PC-3 (cell line): ENCODE results near the gene LGALS3BP. TPM values are rescaled to one million over a fixed set of nuclear protein-coding genes. Genes with fewer than 3 reads are reported as not detected.

ENCODE experiments used
- ATAC-seq: fragments of 200-7000 bp; cut with Tn5 transposase; 2 replicates; pipeline ENCODE4 v1.9.1; 2020; ENCODE audit warnings: mild to moderate bottlenecking, moderate library complexity
- BruUV-seq: library from RNA; stranded (reverse); fragments of 400-500 nt; replicated peaks from 2 replicates; lab custom pipeline; 2021; lab: Mats Ljungman, UMichigan
- CTCF ChIA-PET: fragments of 300-600 bp; sonication (Branson Sonifier 250); formaldehyde crosslinking; loops from one replicate; lab custom pipeline; 2022; ENCODE audit warnings: antibody characterized with exemption; lab: Charles Lee
- POLR2A ChIA-PET: fragments of 300-600 bp; sonication (Branson Sonifier 250); formaldehyde crosslinking; loops from one replicate; lab custom pipeline; 2022; ENCODE audit warnings: antibody characterized with exemption; ENCODE audit not compliant: unreplicated experiment; lab: Charles Lee
- DNase-seq: peaks from one replicate; pipeline ENCODE4 v3.0.0-alpha.2; 2015
- H2AFZ ChIP-seq: fragments of 300-600 bp; sonication (generic); 2 replicates; pipeline ENCODE4 v1.6.0; 2016; ENCODE audit warnings: antibody characterized with exemption, low read length
- H3F3A ChIP-seq: fragments of 300-600 bp; sonication (generic); one replicate; pipeline ENCODE4 v1.6.0; 2017; ENCODE audit warnings: antibody characterized with exemption, low read length, control low read depth, mild to moderate bottlenecking; ENCODE audit not compliant: unreplicated experiment
- H3K27ac ChIP-seq: fragments of 300-600 bp; sonication (generic); 2 replicates; pipeline ENCODE4 v1.5.1; 2016; ENCODE audit warnings: mild to moderate bottlenecking, low read length
- H3K27me3 ChIP-seq: fragments of 300-600 bp; sonication (generic); 2 replicates; pipeline ENCODE4 v1.6.1; 2016; ENCODE audit warnings: low read length, mixed read lengths
- H3K36me3 ChIP-seq: fragments of 300-600 bp; sonication (generic); 2 replicates; pipeline ENCODE4 v1.6.1; 2016; ENCODE audit warnings: low read depth, mixed run types, low read length, mixed read lengths
- H3K4me1 ChIP-seq: fragments of 300-600 bp; sonication (generic); 2 replicates; pipeline ENCODE4 v1.5.1; 2016; ENCODE audit warnings: low read length; ENCODE audit not compliant: insufficient read depth
- H3K4me2 ChIP-seq: fragments of 300-600 bp; sonication (generic); 2 replicates; pipeline ENCODE4 v1.6.0; 2016; ENCODE audit warnings: low read length
- H3K4me3 ChIP-seq: fragments of 300-600 bp; sonication (generic); 2 replicates; pipeline ENCODE4 v1.5.1; 2016; ENCODE audit warnings: mild to moderate bottlenecking, low read length, mixed read lengths
- H3K79me2 ChIP-seq: fragments of 300-600 bp; sonication (generic); 2 replicates; pipeline ENCODE4 v1.6.1; 2017; ENCODE audit warnings: low read length, mixed read lengths
- H3K9ac ChIP-seq: fragments of 300-600 bp; sonication (generic); 2 replicates; pipeline ENCODE4 v1.6.0; 2016; ENCODE audit warnings: mild to moderate bottlenecking, low read length
- H3K9me2 ChIP-seq: fragments of 300-600 bp; sonication (generic); replicated peaks from 2 replicates; pipeline ENCODE4 v1.6.1; 2016; ENCODE audit warnings: mixed run types, low read length, mixed read lengths
- H3K9me3 ChIP-seq: fragments of 300-600 bp; sonication (generic); 2 replicates; pipeline ENCODE4 v1.6.1; 2016; ENCODE audit warnings: low read length, mixed read lengths
- H4K20me1 ChIP-seq: fragments of 300-600 bp; sonication (generic); 2 replicates; pipeline ENCODE4 v1.6.1; 2016; ENCODE audit warnings: low read length, mixed read lengths
- EZH2 ChIP-seq: fragments of 300-600 bp; sonication (generic); IDR thresholded peaks from one replicate; pipeline ENCODE4 v1.6.1; 2017; ENCODE audit warnings: antibody characterized with exemption, mild to moderate bottlenecking, low read length; ENCODE audit not compliant: unreplicated experiment
- EZH2phosphoT487 ChIP-seq: fragments of 300-600 bp; sonication (generic); IDR thresholded peaks from 2 replicates; pipeline ENCODE4 v1.6.1; 2018; ENCODE audit warnings: mild to moderate bottlenecking, antibody characterized with exemption, low read length, borderline replicate concordance
- intact Hi-C: fragments of 100-400 bp; cut with micrococcal nuclease; formaldehyde crosslinking; loops from 2 replicates; pipeline ENCODE4 v1.9.0; 2023
- total RNA-seq: library from RNA; depleted of rRNA; stranded (reverse); fragments of >200 nt; gene quantifications from 2 replicates; pipeline ENCODE4 v1.2.3, GENCODE V29; 2014
- TF ChIP-seq, protein P1 (sequence below): fragments of 300-600 bp; sonication (generic); conservative IDR thresholded peaks from 2 replicates; pipeline ENCODE4 v1.5.1; 2017; ENCODE audit warnings: antibody characterized with exemption, low read depth, mild to moderate bottlenecking, low read length

Gene LGALS3BP
- total RNA-seq, 1 experiment from 2014 or later, result 72.4 TPM

DNA sequence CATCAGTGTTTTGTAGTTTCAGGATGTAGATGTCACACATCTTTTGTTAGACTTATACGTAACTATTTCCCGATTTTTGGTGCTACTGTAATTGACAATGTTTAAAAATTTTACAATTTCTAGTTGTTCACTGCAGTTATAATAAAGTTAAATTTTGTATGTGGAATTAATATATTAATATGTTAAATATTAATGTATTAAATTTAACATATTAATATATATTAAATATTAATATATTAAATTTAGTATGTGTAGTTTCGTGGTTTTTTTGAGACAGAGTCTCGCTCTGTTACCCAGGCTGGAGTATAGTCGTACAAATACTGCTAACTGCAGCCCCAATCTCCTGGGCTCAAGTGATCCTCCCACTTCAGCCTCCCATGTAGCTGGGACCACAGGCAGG is 5.7 kb upstream of the LGALS3BP start:
- H3K4me2 ChIP-seq, result no peak overlapping the region
- no peak overlapping the region for H3K27ac ChIP-seq
- no peaks in the 10 kb centered on the region for H3K9me3 ChIP-seq
- no peak overlapping the region for H2AFZ ChIP-seq
- ATAC-seq, result no peak
- intact Hi-C loops, result no loop called here
- ChIA-PET CTCF (interaction anchor here (0.7 kb wide), 1 partner anchor 123 kb away, joined by 5 read pairs; no protein-coding TSS in a partner anchor), POLR2A (no interaction called here)
- H3K27me3 ChIP-seq, result no peaks in the 10 kb centered on the region
- H3K9ac ChIP-seq, result no peak overlapping the region
- no peak overlapping the region for H3K4me3 ChIP-seq
- BruUV-seq, result no TSS peak
- DNase-seq, result no peak
- peaks cover 31% of the 10 kb centered on the region for H3K4me1 ChIP-seq
- H3K79me2 ChIP-seq, result no peaks in the 10 kb centered on the region
- peaks cover 3% of the 10 kb centered on the region for H3K36me3 ChIP-seq
- TF ChIP-seq EZH2 (no peak), EZH2phosphoT487 (no peak)
- TF ChIP-seq, protein P1, sequence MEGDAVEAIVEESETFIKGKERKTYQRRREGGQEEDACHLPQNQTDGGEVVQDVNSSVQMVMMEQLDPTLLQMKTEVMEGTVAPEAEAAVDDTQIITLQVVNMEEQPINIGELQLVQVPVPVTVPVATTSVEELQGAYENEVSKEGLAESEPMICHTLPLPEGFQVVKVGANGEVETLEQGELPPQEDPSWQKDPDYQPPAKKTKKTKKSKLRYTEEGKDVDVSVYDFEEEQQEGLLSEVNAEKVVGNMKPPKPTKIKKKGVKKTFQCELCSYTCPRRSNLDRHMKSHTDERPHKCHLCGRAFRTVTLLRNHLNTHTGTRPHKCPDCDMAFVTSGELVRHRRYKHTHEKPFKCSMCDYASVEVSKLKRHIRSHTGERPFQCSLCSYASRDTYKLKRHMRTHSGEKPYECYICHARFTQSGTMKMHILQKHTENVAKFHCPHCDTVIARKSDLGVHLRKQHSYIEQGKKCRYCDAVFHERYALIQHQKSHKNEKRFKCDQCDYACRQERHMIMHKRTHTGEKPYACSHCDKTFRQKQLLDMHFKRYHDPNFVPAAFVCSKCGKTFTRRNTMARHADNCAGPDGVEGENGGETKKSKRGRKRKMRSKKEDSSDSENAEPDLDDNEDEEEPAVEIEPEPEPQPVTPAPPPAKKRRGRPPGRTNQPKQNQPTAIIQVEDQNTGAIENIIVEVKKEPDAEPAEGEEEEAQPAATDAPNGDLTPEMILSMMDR, result no peak
- no peaks in the 10 kb centered on the region for H4K20me1 ChIP-seq
- peaks cover 7% of the 10 kb centered on the region for H3F3A ChIP-seq
- no peaks in the 10 kb centered on the region for H3K9me2 ChIP-seq

DNA sequence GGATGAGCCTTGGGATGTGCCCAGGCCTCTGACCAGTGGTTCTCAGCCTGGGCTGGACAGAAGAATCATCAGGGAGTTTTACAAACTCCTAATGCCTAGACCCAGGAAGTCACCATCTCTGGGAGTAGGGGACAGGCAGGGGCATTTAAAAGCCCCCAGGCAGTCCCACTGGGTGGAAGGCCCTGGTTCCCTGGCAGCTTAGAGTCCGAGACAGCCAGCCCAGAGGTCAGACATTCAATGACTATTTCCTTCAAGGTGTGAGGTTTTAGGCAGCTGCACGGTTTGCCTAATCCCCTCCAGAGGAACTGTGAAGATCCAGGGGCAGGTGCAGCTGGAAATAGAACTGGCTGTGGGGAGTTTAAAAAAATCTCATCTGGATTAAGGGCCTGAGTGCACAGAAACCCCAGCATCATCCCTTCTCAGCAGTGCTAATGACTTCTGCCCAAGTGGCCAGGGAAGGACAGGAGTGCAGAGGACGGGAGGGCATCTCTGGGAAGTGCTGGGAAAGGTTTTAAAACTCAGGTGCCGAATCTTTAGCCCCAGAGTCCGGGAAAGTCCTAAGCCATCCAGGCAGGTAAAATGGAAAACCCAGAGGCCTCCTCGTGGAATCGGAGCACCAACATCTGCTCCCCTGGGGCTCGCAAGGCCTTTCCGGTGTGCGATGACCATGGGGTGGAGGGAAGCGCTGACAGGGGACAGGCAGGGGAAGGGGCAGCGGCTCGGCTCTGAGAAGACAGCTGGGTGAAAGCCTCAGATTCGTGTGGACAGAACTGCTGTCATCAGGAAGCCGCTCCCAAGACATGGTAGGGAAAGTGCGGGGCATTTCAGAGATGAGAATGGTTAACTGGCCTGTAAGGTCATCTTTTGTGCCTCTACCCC is 1.5 kb upstream of the LGALS3BP start:
- H3K4me3 ChIP-seq, result no peak overlapping the region
- no peaks in the 10 kb centered on the region for H3K36me3 ChIP-seq
- no peak overlapping the region for H3K9ac ChIP-seq
- no TSS peak for BruUV-seq
- no peaks in the 10 kb centered on the region for H3F3A ChIP-seq
- H3K27me3 ChIP-seq, result no peaks in the 10 kb centered on the region
- peaks cover 21% of the 10 kb centered on the region for H3K4me1 ChIP-seq
- DNase-seq (no peak), ATAC-seq (no peak)
- POLR2A ChIA-PET, result no interaction called here
- no peak overlapping the region for H2AFZ ChIP-seq
- TF ChIP-seq, protein P1, result no peak
- TF ChIP-seq EZH2phosphoT487, result no peak
- H3K27ac ChIP-seq, result no peak overlapping the region
- intact Hi-C loops, result no loop called here
- no peaks in the 10 kb centered on the region for H3K9me3 ChIP-seq
- H3K4me2 ChIP-seq, result no peak overlapping the region
- CTCF ChIA-PET, result no interaction called here
- no peaks in the 10 kb centered on the region for H4K20me1 ChIP-seq
- H3K79me2 ChIP-seq, result peaks cover 12% of the 10 kb centered on the region; the same call in 1 of the 2 replicates
- H3K9me2 ChIP-seq, result no peaks in the 10 kb centered on the region

DNA sequence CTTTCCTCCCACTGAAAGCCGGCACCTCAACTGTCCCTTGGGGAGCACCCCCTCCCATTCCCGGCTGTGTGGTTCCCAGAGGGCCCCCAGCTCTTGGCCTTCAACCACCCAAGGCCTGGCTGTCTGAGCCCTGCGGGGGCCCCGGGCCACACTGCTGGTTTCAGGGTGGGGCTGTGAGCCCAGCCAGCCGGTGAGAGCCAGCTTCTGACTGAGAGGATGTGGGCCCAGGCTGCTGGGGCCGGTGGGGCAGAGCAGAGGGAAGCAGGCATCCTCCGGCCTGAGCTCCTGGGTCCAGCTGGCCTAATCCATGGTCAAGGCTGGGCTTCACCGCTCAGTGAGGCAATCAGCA is 875 bp upstream of the LGALS3BP start:
- no peak overlapping the region for H3K4me2 ChIP-seq
- no TSS peak for BruUV-seq

More for the DNA sequence above, 875 bp upstream of the LGALS3BP start:
- intact Hi-C loops, result no loop called here
- Histone ChIP-seq H3K9me2 (no peaks in the 10 kb centered on the region), H3K4me3 (no peak overlapping the region), H2AFZ (no peak overlapping the region), H3K27me3 (no peaks in the 10 kb centered on the region), H3K9ac (no peak overlapping the region), H3K4me1 (peaks cover 18% of the 10 kb centered on the region), H3F3A (no peaks in the 10 kb centered on the region), H3K79me2 (peaks cover 12% of the 10 kb centered on the region; the same call in 1 of the 2 replicates), H3K27ac (no peak overlapping the region), H3K36me3 (no peaks in the 10 kb centered on the region), H3K9me3 (no peaks in the 10 kb centered on the region), H4K20me1 (no peaks in the 10 kb centered on the region)
- POLR2A ChIA-PET, result no interaction called here
- no peak for TF ChIP-seq EZH2phosphoT487
- TF ChIP-seq, protein P1, result no peak
- TF ChIP-seq EZH2, result no peak
- ATAC-seq (no peak), DNase-seq (no peak)
- CTCF ChIA-PET, result no interaction called here
